T-helper 1 cell (primary cell): ENCODE measurements around the gene TMUB2.

Experiments used
- DNase-seq, 5 donors: peaks; one replicate each; pipeline ENCODE4 v3.0.0-alpha.2; 2012 to 2020

Gene TMUB2

GRCh38 chr17:44176671-44177501 lies 9.9 kb upstream of the TMUB2 start:
- no peak for DNase-seq

DNA sequence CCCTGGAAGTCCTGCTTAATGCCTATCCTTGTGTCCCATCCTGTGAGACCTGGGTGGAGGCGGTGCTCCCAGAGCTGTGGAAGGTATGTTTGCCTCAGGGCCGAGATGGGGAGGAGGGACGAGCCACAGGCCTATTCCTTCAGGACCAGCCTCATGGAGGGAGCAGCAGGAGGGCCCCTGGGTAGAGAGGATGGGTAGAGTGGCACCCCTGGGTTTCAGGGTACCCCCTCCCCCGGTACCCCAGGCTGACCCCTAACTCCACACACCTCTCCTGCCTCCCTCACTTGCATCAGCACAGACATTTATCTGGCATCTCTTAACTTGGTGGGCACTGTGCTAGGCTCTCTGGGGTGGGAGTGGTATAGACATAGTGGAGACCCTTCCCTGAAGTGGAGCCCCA lies 9.1 kb upstream of the TMUB2 start:
- DNase-seq = no peak

- DNase-seq = no peak
Measured at GRCh38 chr17:44178133-44178532, 8.6 kb upstream of the TMUB2 start.

DNA sequence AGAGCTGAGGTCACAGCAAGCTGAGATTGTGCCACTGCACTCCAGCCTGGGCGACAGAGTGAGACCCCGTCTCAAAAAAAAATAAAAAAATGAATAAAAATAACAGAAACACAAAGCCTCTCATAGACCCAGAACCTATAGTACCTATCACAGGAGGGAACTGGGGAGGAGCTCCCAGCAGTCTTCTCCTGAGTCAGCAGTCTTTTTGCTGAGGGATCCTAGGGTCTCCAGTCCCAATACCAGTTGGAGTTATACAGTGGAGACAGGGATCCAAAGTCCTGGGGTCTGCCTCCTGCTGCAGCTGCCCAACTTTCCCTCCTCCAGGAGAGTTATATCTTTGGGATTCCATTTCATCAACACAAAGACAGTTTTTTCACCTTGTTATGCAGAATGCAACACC lies 3.7 kb upstream of the TMUB2 start:
- no peak for DNase-seq

DNA sequence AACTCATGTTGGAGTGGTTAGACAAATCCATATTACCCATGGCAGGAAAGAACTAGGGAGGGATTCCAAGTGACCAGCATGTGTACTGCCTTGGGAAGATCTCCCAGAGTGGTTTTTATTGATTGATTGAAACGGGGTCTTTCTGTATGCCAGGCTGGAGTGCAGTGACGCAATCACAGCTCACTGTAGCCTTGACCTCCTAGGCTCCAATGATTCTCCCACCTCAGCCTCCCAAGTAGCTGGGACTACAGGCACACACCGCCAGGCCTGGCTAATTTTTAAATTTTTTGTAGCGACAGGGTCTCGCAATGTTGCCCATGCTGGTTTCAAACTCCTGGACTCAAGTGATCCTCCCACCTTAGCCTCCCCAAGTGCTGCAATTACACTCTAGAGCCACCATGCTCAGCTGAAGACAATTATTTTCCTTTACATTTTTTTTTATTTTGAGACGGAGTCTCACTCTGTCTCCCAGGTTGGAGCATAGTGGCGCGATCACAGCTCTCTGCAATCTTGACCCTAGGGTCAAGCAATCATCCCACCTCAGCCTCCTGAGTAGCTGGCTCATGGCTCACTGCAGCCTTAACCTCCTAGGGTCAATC lies 2.5 kb upstream of the TMUB2 start:
- DNase-seq = no peak

DNA sequence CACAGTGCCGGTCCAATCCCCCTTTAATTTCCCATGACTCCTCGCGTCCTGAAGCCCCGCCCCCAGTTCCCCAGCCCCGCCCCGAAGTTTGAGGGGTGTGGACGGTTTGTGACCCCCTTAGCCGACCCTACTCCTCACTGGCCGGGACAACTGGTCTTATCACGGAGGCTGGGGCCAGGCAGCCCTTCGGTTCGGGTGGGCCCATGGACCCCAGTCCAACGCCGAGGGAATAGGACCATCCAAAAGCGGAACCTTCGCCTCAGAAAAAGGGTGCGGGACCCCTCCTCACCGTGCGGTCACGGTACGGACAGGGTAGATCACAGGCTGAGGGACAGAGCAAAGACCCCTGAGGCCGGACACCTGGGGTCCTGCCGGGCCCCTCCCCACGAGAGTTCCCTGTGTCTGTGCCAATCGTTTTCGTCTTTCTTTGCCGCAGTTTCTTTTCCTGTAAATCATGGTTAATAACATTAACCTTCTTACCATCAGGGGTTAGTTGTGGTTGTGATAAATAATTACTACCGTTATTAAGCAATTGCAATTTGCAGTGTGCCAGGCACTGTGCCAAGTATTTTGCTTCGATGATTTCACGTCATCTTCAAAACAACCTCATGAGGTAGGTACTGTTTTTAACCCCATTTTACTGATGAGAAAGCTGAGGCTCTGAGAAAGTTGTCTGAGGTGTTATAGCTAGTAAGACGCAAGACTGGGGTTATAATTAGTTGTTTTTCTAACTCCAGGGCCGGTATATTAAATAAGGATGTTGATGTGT lies 543 bp downstream of the TMUB2 start:
- DNase-seq = peak in 3 of 5 donors; percentile 23 to 38 (median 31)

GRCh38 chr17:44188576-44189403 lies 2.0 kb downstream of the TMUB2 start:
- DNase-seq = no peak

DNA sequence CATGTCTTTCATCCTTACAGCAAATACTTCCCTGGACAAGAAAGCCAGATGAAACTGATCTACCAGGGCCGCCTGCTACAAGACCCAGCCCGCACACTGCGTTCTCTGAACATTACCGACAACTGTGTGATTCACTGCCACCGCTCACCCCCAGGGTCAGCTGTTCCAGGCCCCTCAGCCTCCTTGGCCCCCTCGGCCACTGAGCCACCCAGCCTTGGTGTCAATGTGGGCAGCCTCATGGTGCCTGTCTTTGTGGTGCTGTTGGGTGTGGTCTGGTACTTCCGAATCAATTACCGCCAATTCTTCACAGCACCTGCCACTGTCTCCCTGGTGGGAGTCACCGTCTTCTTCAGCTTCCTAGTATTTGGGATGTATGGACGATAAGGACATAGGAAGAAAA lies 3.7 kb downstream of the TMUB2 start:
- no peak for DNase-seq

DNA sequence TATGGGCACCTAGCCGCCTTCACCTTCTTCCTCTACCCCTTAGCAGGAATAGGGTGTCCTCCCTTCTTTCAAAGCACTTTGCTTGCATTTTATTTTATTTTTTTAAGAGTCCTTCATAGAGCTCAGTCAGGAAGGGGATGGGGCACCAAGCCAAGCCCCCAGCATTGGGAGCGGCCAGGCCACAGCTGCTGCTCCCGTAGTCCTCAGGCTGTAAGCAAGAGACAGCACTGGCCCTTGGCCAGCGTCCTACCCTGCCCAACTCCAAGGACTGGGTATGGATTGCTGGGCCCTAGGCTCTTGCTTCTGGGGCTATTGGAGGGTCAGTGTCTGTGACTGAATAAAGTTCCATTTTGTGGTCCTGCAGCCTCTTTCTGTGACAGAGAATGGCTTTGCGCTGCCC lies 4.6 kb downstream of the TMUB2 start:
- no peak for DNase-seq

DNA sequence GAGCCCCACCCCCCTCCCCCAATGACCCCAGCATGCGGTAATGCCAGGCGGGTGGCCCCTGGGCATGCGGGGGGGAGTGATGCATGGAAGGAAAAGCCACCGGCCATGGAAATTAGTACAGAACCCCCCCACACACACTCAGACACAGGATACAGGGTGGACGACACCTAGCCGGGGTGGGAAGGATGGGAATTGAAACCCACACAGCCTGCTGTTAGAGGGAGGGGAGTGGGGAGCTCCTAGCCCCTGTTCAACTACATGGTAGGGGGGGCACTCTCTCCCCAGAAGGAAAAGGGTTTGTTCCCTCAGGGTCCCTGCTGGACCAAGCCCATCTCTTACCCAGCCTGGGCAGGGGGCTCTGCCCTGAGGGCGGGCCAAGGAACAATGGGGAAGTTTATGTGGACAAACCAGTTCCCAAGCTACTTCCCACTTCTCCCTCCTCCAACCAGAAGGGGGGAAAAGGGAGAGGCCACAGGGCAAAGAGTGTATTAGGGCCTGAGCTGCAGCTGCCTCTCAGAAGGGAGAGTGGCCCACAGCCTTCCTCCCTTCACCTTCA lies 5.2 kb downstream of the TMUB2 start:
- DNase-seq = no peak

- DNase-seq = no peak
Measured at GRCh38 chr17:44192750-44193149, 6.0 kb downstream of the TMUB2 start.

GRCh38 chr17:44193326-44194084 lies 6.7 kb downstream of the TMUB2 start:
- no peak for DNase-seq

GRCh38 chr17:44197107-44197506 lies 10.3 kb downstream of the TMUB2 start:
- no peak for DNase-seq

- DNase-seq = peak in 3 of 5 donors; percentile 31 to 76 (median 45)
Measured at GRCh38 chr17:44197980-44198720, 11.4 kb downstream of the TMUB2 start.

DNA sequence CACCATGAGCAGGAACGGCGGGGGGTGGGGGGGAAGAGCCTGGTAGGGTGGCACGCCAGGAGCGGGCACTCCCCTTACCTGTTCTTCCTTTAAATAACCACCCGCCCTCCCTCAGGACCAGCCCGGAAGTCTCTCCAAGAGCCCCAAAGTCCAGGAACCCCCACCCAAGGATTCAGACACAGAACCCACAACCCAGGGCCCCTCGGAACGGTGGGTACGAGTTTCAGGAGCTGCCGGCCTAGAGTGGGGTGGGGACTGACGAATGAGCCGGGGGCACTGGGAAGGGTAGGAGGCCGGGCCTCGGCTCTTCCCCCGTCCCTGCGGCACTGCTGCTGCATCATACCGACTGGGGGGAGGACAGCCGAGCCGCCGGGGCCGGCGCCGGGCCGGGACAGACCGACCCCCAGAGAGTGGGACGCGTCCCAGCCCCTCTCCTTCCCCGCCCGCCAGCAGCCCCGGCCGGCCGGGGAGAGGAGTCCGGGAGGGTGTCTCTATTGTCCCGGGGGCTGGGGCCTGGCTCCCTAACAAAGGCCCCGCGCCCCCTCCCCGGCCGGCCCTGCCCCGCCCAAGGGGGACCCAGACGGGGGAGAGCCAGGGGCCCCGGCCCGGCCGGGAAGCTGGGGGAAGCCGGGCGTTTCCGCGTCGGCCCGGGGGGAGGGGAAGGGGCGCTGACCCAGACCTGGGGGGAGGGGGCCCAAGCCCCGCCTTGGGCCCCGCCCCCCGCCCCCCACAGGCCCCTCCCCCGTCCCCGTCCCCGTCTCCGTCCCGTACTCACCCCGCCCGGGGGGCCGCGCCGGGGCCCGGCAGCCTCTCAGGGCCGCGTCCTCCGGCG lies 12.2 kb downstream of the TMUB2 start:
- peak; percentile 26 to 62 (median 50) for DNase-seq

DNA sequence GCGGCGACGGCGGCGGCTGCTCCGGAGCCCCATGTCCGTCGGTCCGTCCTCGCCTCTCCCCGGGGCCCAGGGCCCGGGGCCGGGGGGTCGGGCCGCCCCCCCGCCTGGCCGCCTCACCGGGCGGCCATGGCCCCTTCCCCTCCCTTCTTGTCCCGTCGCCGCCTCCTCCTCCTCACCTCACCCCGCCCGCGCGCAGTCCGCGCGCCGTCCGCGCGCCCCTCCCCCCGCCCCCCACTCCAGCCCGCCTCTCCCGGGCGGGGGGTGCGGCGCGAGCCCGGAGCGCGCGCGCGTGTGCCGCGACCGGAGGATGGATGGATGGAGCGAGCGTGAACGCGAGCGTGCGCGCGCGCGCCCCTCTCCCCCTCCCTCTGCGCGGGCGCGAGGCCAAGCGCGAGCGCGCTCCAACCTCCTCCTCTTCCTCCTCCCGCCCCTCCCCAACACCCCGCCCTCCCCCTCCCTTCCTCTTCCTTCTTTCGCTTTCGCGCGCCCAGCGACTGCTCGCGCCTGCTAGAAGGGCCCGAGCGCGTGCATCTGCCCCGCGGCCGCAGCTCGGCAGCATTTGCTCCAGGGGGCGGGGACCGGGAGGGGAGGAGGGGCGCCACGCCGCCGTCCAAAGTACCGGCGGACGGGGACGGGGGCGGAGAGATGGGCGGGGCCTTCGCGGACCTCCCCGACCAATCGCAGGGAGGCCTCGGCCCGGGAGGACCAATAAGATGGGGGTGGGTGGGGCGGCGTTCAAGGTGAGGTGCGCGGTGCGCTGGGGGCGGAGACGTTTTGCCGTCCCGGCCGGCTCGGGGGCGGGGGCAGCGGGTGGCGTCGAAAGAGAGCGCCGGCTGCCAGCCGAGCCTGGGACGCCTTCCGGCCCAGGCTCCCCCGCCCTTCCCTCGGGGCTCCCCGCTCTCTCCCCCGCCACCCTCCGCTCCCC lies 13.0 kb downstream of the TMUB2 start, which contains the start of gene ATXN7L3:
Gene ATXN7L3 (minus strand): TSS at position 332 of the 925 bp plus-strand sequence. CDS start 1,814 bp downstream, outside the sequence.
- peak; percentile 100 for DNase-seq

- DNase-seq = no peak
Measured at GRCh38 chr17:44200478-44201155, 13.8 kb downstream of the TMUB2 start.

DNA sequence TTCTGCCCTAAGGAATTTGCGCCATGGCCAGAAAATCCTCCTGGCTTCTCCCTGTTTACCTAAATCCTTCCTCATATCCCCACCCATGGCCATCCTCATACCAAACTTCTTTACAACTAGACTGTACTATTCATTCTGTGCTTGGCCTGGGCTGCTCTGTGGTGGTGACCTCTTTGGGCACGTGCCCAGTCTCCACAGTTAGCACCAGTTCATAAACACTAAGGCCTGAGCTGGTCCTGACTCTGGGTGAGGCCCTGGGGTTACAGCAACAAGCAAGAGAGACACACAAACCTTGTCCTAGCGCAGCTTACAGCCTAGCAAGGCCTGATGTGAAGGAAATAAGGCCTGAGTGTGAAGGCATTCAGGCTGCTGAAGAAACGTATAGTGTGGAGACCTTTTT lies 16.0 kb downstream of the TMUB2 start:
- no peak for DNase-seq
